Fibroblast of skin of left quadriceps (primary cell): Measurements from ENCODE around the gene RAB4B.
A peak's percentile ranks its signal among the peaks of the same experiment; 100 is the strongest.
"Not testable (repeated sequence)": the region's sequence is repeated elsewhere in the genome, so short reads cannot be mapped to it uniquely, and the experiment has no call there.

Experiments used
- DNase-seq, 2 experiments: peaks; one replicate each; pipeline ENCODE4 v3.0.0-alpha.2; 2013; ENCODE audit warnings: low read depth in 2 of 2

RAB4B gene

DNA sequence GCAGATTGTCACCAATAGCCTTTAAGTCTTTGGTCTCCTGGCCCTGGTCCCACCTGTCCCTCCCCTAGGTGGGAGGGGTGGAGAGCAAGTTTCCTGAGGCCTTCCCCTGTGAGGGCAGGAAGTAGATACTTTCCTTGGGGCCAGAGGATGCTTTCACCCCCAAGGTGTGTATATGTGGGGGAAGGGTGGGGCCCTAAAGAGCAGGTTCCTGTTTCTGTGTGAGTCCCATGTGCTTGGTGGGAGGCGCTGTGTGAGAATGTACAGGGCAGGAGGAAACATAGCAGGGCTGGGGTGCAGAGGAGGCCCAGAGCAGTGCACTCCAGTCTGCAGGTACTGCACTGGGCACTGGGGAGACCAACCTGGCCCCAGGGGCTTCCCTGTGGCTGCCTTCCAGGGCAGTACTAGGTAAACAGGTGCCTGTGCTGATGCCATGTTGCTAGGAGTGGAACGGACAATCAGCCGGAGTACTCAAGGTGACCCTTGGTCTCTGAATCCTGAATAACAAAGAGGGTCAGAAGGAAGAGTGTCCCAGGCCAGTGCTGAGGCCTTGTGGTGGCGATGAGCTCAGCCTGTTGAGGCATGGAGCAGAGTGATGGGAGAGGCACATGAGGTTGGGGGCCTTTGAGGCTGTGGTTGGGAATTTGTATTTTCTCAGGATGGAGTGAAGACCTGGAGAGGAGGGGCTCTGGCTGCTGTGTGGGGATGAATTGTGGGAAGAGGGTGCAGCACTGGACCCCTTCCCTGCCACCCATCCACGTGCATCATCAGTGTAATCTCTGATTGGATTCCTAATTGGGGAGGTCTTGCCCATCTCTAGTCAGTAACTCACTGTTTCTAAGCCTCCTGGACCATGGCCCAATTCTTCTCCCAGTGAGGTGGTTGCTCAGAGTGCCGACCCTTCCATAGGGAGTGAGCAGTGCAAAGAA is 26.1 kb downstream of the RAB4B start:
- DNase-seq: no peak

DNA sequence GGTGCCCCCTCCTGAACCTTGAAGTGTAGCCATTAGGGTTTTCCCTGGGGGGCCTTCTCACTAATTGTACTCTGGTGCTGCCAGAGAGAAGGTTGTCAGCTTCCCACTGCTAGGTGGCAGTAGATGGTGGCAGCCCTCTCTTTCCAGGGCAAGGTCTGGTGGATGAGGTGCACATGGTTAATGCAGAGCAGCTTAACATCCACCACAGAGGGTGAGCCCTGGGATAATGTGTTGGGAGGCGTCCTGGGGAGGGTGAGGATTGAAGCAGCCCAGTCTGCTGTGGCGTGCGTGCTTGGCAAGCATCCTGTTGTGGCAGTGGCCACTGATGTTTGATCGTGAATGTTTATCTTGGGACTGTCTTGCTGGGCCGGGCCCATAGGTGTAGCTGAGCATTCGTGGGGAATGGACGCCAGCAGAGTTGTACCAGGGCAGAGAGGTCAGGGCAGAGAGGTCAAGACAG is 26.8 kb downstream of the RAB4B start:
- DNase-seq: no peak

DNA sequence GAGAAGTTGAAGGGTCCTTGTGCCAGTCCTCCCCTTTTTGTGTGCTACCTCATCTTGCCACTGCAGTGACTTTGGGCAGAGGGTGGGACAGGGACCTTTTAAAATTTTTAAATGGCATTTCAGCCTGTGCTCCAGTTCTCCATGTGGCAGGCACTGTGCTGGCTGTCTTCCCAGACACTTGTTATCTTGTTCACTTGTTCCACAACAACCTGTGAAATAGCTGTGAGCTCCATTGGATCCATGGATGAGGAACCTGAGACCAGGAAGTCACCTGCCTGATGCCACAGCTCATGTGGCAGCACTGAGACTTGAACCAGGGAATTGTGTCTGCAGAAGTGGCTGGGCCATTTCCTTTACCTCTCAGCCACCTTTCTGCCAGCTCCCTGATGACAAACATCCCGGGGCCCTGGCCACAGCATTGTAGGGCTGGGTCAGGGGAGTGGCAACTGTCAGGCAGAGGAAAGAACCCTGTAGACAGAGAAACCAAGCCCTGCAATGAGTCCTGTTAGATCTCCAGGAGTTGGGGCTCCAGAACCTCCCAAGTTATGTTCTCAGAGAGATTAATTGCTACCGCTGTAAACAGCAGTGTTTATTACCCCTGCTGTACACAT is 27.3 kb downstream of the RAB4B start:
- DNase-seq: no peak

DNA sequence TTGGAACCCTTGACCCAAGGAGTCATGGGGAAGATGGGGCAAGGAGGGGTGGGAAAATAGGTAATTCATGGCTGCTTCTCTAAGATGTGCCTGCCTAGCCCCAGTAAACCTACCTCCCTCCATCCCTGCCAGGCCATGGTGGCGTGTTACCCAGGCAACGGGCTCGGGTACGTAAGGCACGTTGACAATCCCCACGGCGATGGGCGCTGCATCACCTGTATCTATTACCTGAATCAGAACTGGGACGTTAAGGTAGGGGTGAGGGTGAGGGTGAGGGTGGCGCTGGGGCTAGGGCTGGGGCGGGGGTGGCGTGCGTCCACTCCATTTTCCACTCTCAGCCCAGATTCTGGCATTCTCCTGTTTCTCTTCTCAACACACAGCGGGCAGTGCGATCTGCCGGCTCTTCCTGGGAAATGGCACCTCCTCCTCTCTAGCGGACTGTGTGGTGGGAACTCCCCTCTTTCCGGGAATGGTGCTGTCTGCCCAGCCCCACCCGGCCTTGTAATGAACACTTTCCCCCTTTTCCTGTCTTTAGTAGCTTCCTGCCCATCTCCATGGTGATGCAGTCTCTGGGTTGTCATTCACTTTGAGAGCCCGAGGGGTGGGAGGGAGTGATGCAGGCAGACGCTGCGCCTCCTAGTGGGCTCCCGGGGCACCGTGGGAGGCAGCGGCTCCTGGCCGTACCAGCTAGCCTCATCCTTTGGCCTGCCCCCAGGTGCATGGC is 28.5 kb downstream of the RAB4B start:
- peak; percentile 94 to 95 for DNase-seq

DNA sequence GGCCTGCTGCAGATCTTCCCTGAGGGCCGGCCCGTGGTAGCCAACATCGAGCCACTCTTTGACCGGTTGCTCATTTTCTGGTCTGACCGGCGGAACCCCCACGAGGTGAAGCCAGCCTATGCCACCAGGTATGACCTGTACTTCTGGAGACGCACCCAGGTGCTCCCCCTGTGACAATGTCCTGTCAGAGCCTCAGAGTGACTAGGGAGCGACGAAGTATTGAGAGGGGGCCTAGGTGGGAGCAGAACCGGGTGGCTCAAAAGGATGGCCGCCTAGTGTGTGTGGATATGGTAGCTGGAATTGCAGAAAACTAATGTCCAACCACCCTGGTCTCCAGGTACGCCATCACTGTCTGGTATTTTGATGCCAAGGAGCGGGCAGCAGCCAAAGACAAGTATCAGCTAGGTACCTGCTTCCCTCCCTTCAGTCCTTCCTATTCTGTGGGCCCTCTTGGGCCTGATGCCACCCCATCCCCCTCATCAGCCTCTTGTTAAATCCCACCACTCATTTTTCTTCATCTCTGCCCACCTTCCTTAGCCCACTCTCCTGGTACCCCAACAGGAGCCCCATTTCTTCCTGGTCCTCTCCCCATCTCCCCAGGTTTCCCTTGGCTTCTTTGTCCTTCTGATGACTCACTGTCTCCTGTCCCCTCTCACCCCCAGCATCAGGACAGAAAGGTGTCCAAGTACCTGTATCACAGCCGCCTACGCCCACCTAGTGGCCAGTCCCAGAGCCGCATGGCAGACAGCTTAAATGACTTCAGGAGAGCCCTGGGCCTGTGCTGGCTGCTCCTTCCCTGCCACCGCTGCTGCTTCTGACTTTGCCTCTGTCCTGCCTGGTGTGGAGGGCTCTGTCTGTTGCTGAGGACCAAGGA is 29.3 kb downstream of the RAB4B start:
- DNase-seq: no peak

DNA sequence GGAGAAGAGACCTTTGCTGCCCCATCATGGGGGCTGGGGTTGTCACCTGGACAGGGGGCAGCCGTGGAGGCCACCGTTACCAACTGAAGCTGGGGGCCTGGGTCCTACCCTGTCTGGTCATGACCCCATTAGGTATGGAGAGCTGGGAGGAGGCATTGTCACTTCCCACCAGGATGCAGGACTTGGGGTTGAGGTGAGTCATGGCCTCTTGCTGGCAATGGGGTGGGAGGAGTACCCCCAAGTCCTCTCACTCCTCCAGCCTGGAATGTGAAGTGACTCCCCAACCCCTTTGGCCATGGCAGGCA is 29.9 kb downstream of the RAB4B start:
- no peak for DNase-seq

DNA sequence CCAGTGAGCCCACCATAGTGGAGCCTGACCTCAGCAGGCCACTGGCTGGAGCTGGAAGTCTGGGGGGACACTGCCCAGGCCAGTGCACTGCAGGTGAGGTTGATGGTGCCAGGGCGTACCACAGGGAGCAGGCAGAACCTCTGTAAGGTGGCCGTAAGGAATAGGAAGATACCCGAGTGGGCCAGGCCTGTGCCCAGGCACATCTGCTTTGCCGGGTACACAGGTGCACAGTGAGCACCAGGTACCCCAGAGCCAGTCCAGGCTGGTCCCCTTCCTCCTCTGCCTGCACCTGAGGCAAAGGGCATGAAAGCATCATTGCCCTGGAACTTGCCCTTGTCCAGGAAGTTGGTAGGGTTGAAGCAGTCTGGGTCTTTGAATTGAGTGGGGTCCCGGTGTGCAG is 30.4 kb downstream of the RAB4B start:
- DNase-seq: no peak

DNA sequence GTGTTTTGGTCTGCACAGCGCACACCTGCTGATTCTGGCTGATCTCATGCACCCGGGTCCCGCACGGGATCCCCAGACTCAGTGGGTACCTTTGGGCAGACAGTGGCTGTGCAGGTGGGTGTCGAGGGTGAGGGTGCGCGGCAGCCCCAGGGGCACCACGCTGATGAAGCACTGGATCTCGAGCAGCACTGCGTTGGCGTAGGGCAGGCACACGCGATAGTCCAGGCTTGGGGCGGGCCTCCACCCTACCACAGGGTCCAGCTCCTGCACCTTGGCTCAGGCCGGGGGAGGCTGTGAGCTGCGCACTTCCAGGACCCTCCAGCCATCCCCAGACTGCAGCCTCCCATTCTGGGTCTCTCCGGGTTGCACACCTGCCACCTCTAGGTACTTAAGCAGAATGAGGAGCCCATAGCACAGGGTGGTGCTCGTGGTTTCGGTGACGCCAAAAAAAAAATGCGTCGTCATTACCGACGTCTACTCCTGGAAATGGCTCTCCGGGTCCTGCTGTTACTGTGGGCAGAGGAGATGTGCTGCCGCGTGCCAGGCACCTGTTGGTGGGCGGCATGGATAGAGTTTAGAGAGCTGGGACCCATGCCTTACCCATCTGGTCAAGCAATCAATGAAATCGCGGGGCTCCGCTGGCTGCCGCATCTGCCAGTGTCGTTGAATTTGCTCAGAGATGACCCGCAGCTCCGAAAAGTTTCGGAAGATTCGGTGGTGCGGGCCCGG is 31.5 kb downstream of the RAB4B start:
- DNase-seq: no peak

DNA sequence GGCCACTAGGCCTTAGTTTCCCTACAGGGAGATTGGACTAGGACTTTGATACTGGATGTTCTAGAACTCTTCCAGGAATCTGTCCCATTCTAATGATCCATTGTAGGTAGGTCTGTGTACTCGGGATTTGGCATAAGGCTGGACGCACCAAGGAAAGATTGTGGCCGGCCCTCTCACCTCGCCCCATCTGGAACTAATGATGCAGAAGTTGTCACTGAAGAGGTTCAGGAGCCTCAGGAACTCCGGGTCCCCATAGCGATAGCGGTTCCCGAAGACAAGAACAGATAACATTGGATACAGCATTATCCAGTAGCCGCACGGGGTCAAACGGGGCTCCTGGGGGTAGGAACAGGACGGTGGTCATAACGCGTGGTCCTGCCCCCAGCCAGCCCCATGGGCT is 32.1 kb downstream of the RAB4B start:
- DNase-seq: no peak

DNA sequence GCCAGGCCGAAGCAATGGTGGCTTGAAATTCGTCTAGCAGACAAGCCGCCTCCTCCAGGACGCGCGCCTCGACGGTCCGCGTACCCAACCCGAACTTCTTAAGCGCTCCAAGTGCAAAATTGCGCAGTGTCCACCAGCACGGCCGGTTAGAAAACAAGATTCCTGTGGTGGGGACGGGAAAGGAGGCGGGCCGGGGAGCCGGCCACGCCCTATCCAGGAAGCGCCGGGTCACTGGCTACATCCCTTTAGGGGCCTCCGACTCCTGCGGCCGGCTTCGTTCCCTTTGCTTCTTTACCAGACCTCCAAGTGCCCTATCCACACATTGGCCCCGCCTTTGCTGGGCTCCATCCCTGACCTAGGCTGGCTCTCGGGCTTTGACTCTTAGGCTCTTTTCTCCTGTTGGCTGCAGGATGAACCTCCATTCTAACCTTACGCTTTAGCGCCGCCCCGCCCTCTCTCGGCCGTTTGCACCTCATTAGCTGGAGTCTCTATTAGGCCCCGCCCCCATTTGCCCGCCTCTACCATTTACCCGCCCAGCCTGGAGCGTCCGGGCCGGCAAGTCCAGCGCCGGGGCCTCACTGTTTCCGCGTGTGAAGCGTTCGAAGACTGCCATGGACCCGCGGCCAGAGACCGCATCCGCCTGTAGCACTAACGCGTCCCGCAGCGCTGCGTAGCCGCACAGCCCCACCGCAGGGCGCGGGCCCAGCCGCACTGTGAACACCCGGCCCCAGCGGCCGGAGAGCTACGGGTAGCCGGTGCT is 32.8 kb downstream of the RAB4B start:
- peak; percentile 18 to 35 for DNase-seq

DNA sequence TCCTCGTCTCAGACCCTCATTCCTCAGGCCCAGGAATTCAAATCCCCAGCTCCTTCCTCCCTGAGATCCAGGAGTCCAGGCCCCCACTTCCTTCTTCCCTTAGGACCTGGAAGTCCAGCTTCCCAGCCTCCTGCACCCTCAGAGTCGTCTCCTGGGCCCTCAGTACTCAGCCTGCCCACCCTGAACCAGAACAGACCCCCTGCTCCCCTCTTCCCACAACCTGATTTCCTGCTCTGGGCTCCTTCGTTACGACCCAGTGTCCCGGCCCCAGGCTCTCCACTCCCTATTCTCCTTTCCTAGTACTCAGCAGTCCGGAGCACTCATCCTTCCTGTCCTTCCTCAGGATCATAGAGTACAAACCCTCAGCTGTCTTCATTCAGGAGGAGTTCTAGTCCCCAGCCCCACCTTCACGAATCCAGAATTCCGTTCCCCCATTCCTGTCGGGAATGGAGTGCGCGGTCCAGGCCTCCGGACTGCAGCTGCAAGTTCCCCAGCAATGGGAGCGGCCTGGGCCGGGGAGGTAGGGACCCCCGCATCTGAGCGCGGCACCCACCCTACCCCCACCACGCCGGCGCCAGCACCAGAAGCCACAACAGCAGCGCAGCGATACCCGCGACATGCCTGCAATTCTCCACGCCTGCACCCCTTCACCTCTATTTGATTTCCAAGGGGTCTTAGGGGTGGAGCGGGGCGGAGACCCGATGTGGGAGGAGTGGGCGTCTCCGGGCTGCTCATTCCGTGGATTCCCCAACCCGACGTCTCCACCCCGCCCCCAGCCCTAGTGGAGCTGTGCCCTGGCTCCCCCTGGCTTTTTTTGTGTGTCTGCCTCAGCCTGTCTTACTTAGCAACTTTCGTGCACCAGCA is 33.7 kb downstream of the RAB4B start:
- no peak for DNase-seq

DNA sequence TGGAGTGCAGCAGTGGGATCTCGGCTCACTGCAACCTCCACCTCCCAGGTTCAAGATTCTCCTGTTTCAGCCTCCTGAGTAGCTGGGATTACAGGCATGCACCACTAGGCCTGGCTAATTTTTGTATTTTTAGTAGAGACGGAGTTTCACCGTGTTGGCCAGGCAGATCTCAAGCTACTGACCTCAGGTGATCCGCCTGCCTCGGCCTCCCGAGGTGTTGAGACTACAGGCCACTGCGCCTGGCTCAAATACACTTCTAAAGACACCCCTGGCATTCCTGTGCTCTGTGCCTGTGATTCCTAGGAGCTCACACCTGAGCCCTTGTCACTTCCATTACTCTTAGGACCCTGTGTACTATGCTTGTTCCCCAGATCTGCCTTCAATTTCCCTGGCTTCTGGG is 34.5 kb downstream of the RAB4B start:
- not testable (repeated sequence) for DNase-seq

DNA sequence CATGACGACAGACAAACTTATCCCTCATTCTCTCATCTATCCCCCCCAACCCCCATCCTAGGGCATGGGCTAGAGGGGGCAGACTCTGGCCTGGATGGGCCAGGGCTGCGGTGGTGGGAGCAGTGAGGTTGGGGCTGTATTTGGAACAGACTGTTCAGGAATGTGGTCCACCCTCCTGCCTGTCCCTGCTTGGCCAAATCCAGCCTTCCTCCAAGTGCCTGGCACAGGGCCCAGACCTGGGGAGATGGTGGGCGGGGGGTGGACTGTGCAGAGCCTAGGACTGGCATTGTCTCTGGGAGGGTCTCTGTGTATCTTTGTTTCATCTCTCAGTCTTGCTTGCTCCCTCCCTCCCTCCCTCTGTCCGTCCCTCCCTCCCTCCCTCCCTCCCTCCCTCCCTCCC is 35.1 kb downstream of the RAB4B start:
- DNase-seq: no peak

DNA sequence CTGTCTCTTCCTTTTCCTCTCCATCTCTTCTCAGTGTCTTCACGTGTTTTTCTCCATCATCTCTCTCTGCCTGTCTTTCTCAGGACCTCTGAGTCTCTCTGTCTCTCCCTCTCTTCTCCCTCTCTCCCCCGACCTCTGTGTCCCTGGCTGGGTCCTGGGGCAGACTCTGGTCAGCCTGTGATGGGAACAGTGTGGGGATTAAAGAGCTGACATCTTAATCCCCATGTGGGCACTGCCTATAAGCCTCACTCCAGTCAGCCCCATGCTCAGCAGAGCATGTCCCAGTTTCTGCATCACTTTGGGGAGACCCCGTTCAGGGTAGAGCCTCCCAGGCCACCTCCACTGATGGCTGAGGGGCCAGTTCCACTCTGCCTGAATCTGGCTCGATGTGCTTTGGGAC is 37.2 kb downstream of the RAB4B start:
- no peak for DNase-seq

DNA sequence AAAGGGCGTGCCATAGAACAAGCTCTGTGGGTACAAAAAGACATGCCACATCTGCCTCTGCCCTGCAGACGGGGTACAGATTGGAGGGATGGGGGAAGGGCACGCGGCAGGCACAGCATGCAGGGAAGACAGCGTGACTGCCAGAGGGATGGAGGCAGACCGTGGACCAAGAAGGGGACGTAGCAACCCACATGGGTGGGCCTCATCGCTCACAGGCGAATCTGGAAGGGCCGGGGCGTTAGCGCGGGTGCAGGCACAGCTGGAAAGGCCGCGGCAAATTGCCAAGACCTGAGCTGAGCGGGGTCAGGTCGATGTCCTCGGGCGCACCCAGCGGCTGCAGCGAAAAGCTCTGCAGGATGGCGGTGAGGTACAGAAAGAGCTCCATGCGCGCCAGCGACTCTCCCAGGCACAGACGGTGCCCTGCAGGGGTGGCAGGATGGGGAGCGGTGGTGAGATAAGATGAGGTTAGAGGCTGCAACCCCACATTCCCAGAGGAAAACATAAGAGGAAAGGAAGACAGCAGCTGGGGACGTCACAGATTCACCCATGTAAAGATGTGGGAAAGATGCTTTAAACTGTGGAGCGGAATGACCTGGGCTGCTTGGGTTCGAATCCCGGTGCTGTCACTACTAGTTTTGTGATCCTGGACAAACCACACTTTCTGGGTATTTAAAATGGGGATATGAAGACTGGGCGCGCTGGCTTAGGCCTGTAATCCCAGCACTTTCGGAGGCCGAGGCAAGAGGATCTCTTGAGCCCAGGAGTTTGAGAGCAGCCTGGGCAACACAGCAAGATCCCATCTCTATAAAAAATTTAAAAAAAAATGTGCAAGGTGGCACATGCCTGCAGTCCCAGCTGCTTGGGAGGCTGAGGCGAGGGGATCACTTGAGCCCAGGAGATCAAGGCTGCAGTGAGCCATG is 40.7 kb downstream of the RAB4B start:
- not testable (repeated sequence) for DNase-seq

DNA sequence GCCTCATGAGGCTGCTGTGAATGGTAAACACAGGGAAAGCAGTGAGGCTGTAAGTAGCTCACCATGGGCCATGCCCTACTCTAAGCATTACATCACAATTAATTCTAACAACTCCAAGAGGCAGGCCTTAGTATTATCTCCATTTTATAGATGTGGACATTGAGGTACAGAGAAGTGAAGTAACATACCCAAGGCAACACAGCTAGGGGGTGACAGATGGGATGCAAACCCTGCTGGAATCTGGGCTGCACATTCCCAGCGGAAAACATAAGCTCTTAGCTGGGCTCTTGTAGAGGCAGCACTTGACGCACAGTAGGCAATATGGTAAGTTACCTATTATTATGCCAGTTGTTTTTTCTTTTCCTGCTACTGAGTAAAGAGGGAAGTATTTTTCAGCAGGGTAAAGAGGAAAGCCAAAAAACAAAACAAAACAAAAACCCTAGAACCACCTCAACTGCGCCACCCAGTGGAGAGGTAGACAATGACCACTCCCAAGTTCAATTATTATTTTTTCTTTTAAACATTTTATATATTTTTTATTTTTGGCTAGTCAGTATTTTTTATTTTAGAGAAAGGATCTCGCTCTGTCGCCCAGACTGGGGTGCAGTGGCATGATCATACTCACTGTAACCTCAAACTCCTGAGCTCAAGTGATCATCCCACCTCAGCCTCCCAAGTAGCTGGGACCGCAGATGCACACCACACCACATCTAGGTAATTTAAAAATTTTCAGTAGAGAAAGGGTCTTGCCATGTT is 41.6 kb downstream of the RAB4B start:
- DNase-seq: not testable (repeated sequence)

DNA sequence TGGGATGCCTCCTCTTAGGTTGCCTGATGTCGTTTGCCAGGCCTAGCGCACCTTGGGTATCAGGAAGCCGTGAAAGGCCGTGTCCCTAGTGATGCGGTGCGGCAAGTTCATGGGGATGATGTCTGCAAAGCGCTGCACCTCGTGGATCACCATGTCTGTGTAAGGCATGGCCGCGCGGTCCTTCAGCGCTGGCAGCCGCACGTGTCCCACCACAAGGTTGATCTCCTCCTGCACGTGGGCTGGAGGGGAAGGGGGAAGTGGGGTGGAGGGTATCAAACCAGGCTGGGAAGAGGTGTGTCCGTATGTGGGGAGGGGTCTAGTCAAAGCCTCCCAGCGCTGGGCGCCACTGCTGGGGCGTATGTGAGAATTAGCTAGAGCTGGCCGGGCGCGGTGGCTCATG is 44.1 kb downstream of the RAB4B start:
- DNase-seq: no peak
